Measurements from ENCODE around the gene HSP90B1. TPM values are rescaled to one million over a fixed set of nuclear protein-coding genes. Genes with fewer than 3 reads are reported as not detected.

The HSP90B1 gene
- total RNA-seq, 1 experiment from 2014 or later: 857 TPM

DNA sequence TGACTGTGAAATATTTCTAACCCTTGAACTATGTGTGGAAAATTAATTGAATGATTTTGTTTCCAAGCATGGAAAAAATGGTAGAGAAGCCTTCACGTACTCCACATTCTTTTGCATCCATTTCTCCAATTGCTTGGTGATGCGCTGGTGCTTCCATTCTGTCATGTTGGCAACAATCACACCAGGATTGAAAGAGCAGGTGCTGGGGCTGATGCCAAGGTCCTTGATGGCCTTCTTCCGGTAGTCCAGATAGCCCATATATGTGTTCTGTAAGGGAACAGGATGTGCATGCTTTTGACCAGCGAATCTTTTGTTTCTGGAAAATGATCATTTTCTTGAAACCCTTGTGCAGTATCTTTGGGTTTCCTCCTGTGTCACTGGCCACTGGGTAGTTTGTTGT, 64.0 kb downstream of the HSP90B1 start:
- H3K9me3 ChIP-seq: no peaks in the 10 kb centered on the region
- no TSS peak for BruUV-seq (replicated peaks)
- H3K4me1 ChIP-seq: no peaks in the 10 kb centered on the region; the same call in 1 of the 2 replicates
- Mint-ChIP-seq H3K4me1 (ENCODE audit: low read depth, unreplicated experiment) (peaks cover 9% of the 10 kb centered on the region), H3K27me3 (ENCODE audit: insufficient read depth, unreplicated experiment) (peaks cover 2% of the 10 kb centered on the region), H3K27ac (ENCODE audit: unreplicated experiment) (no peak overlapping the region), H3K36me3 (ENCODE audit: insufficient read depth, unreplicated experiment) (no peaks in the 10 kb centered on the region), H3K9me3 (ENCODE audit: unreplicated experiment) (no peaks in the 10 kb centered on the region), H3K4me3 (ENCODE audit: unreplicated experiment) (no peak overlapping the region)
- ChIA-PET CTCF (no interaction called here), POLR2A (no interaction called here)
- intact Hi-C loops (cut with micrococcal nuclease; ENCODE audit: unreplicated experiment): no loop called here
- TF ChIP-seq, protein P1, sequence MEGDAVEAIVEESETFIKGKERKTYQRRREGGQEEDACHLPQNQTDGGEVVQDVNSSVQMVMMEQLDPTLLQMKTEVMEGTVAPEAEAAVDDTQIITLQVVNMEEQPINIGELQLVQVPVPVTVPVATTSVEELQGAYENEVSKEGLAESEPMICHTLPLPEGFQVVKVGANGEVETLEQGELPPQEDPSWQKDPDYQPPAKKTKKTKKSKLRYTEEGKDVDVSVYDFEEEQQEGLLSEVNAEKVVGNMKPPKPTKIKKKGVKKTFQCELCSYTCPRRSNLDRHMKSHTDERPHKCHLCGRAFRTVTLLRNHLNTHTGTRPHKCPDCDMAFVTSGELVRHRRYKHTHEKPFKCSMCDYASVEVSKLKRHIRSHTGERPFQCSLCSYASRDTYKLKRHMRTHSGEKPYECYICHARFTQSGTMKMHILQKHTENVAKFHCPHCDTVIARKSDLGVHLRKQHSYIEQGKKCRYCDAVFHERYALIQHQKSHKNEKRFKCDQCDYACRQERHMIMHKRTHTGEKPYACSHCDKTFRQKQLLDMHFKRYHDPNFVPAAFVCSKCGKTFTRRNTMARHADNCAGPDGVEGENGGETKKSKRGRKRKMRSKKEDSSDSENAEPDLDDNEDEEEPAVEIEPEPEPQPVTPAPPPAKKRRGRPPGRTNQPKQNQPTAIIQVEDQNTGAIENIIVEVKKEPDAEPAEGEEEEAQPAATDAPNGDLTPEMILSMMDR (IDR thresholded peaks at IDR 0.05; ENCODE audit: insufficient read depth in 1 of 2, low read depth in 1 of 2, low read length in 1 of 2, severe bottlenecking in 1 of 2, unreplicated experiment in 1 of 2): no peak
- no peak overlapping the region for H3K4me3 ChIP-seq (ENCODE audit: low read depth, low read length)
- H3K36me3 ChIP-seq (ENCODE audit: control insufficient read depth, insufficient read depth, low read length): no peaks in the 10 kb centered on the region
- no peak for DNase-seq
- no peaks in the 10 kb centered on the region for H3K27me3 ChIP-seq (replicated peaks; ENCODE audit: control insufficient read depth, insufficient read depth, low read length)

DNA sequence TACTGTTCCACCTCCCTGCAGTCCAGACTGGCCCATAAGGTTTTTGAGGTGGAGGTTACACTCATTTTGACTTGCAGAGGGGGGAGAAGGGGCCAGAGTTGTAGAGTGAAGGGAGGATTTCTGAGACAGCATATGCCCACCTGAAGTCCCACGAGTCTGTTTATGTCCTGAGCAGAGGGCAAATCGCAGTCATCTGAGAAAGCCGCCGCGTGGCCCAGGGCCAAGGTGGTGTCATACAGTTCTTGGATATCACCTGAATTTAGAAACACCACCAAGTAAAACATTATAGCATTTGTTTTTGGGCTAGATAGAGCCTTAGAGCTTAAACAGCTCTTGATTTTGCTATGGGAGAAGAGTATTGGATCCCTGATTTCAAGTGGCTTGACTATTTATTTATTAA, 66.4 kb downstream of the HSP90B1 start:
- Histone ChIP-seq H3K4me1 (no peaks in the 10 kb centered on the region; the same call in 1 of the 2 replicates), H3K9me3 (0 out of 2 replicates have a peak, but pooled peaks cover 3% of the 10 kb centered on the region), H3K36me3 (ENCODE audit: control insufficient read depth, insufficient read depth, low read length) (no peaks in the 10 kb centered on the region), H3K27me3 (replicated peaks; ENCODE audit: control insufficient read depth, insufficient read depth, low read length) (no peaks in the 10 kb centered on the region), H3K4me3 (ENCODE audit: low read depth, low read length) (no peak overlapping the region)
- Mint-ChIP-seq H3K27ac (ENCODE audit: unreplicated experiment) (no peak overlapping the region), H3K36me3 (ENCODE audit: insufficient read depth, unreplicated experiment) (no peaks in the 10 kb centered on the region), H3K4me3 (ENCODE audit: unreplicated experiment) (no peak overlapping the region), H3K27me3 (ENCODE audit: insufficient read depth, unreplicated experiment) (peaks cover 9% of the 10 kb centered on the region), H3K9me3 (ENCODE audit: unreplicated experiment) (no peaks in the 10 kb centered on the region), H3K4me1 (ENCODE audit: low read depth, unreplicated experiment) (peaks cover 9% of the 10 kb centered on the region)
- TF ChIP-seq, protein P1 (IDR thresholded peaks at IDR 0.05; ENCODE audit: insufficient read depth in 1 of 2, low read depth in 1 of 2, low read length in 1 of 2, severe bottlenecking in 1 of 2, unreplicated experiment in 1 of 2): no peak
- ChIA-PET POLR2A (interaction anchor here (1.3 kb wide), 1 partner anchor 31 kb away, joined by 3 read pairs; the partner anchor contains the start of gene TDG), CTCF (no interaction called here)
- intact Hi-C loops (cut with micrococcal nuclease; ENCODE audit: unreplicated experiment): no loop called here
- BruUV-seq (replicated peaks): no TSS peak
- no peak for DNase-seq

DNA sequence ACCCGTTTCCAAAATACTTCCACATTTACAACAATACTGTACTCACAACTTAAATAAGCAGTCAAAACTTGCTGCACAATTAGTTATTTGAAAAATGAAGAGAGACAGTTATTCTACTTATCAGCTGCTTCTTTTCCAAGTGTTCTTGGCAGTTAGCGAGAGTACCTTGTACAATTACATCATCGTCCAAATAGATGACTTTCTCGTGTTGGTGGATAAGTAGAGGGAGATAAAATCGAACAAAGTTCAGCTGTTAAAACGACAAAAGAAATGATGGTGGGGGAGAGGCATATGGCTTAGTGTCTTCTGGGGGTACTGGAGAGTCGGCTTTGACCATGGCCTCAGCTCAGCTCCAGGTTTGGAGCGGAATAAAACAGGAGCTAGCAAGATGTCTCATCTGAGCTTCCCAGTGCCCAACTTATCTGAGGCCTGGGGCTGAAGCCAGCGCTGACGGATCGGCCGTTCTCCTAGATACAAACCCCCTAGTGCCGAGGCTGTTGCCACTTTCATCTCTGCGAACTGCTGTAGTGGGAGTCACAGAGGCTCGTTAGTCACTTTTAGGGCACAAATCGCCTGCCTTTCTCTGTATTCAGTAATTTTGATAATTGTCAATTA, 67.2 kb downstream of the HSP90B1 start:
- intact Hi-C loops (cut with micrococcal nuclease; ENCODE audit: unreplicated experiment): no loop called here
- H3K9me3 Mint-ChIP-seq (ENCODE audit: unreplicated experiment): no peaks in the 10 kb centered on the region
- H3K4me3 Mint-ChIP-seq (ENCODE audit: unreplicated experiment): no peak overlapping the region
- no peak overlapping the region for H3K27ac Mint-ChIP-seq (ENCODE audit: unreplicated experiment)
- no peaks in the 10 kb centered on the region for H3K36me3 Mint-ChIP-seq (ENCODE audit: insufficient read depth, unreplicated experiment)
- Histone ChIP-seq H3K36me3 (ENCODE audit: control insufficient read depth, insufficient read depth, low read length) (no peaks in the 10 kb centered on the region), H3K9me3 (0 out of 2 replicates have a peak, but pooled peaks cover 3% of the 10 kb centered on the region), H3K27me3 (replicated peaks; ENCODE audit: control insufficient read depth, insufficient read depth, low read length) (no peaks in the 10 kb centered on the region), H3K4me1 (no peaks in the 10 kb centered on the region; the same call in 1 of the 2 replicates), H3K4me3 (ENCODE audit: low read depth, low read length) (no peak overlapping the region; the same call in 1 of the 2 replicates)
- ChIA-PET POLR2A (interaction anchor here (1.3 kb wide), 1 partner anchor 32 kb away, joined by 3 read pairs; the partner anchor contains the start of gene TDG), CTCF (interaction anchor here (0.7 kb wide), 1 partner anchor 115 kb away, joined by 4 read pairs; no protein-coding TSS in a partner anchor)
- peaks cover 9% of the 10 kb centered on the region for H3K27me3 Mint-ChIP-seq (ENCODE audit: insufficient read depth, unreplicated experiment)
- no TSS peak for BruUV-seq (replicated peaks)
- TF ChIP-seq, protein P1 (IDR thresholded peaks at IDR 0.05; ENCODE audit: insufficient read depth in 1 of 2, low read depth in 1 of 2, low read length in 1 of 2, severe bottlenecking in 1 of 2, unreplicated experiment in 1 of 2): no peak
- peaks cover 9% of the 10 kb centered on the region for H3K4me1 Mint-ChIP-seq (ENCODE audit: low read depth, unreplicated experiment)
- no peak for DNase-seq

Other genes with a start within 250 kb of the HSP90B1 start
- gene NT5DC3, start 89.2 kb upstream of the HSP90B1 start, total RNA-seq (2022): 9.5 and 10.7 TPM in 2 replicates
- 28.4 and 29.5 TPM in 2 replicates for gene TDG, start 35.5 kb downstream of the HSP90B1 start, total RNA-seq (2022)
- 0.49 TPM in 1 of 2 replicates, not detected in the other for gene GLT8D2, start 119.8 kb downstream of the HSP90B1 start, total RNA-seq (2022)
- 4.9 and 5.4 TPM in 2 replicates for gene HCFC2, start 134.1 kb downstream of the HSP90B1 start, total RNA-seq (2022)
- gene NFYB, start 207.8 kb downstream of the HSP90B1 start, total RNA-seq (2022): 30.8 and 36.9 TPM in 2 replicates

Data from Caco-2 (cell line).